CD4-positive, alpha-beta memory T cell (primary cell): ENCODE results near the gene GAREM1. TPM values are rescaled to one million over a fixed set of nuclear protein-coding genes. Genes with fewer than 3 reads are reported as not detected.

Source experiments
- CTCF ChIA-PET: fragments of 350-600 bp; sonication (Branson Sonifier 250); formaldehyde crosslinking; loops from one replicate; lab custom pipeline; 2021; ENCODE audit warnings: inconsistent platforms; ENCODE audit not compliant: partially characterized antibody; lab: Charles Lee
- POLR2A ChIA-PET: fragments of 350-600 bp; sonication (Branson Sonifier 250); formaldehyde crosslinking; loops from one replicate; lab custom pipeline; 2021; ENCODE audit not compliant: partially characterized antibody; lab: Charles Lee
- DNase-seq, 5 donors: peaks; one replicate each; pipeline versions ENCODE4 v3.0.0 to v3.0.0-alpha.2; 2020 to 2022; ENCODE audit warnings: mixed read lengths in 1 of 5
- H3K27ac ChIP-seq: one replicate; pipeline ENCODE4 v1.7.0; 2013; ENCODE audit warnings: low read depth, low read length
- H3K27me3 ChIP-seq: 2 replicates; pipeline ENCODE4 v1.7.0; 2013; ENCODE audit warnings: mild to moderate bottlenecking, low read length, moderate library complexity; ENCODE audit not compliant: insufficient read depth
- H3K36me3 ChIP-seq: 2 replicates; pipeline ENCODE4 v1.7.0; 2013; ENCODE audit warnings: mild to moderate bottlenecking, low read length, moderate library complexity; ENCODE audit not compliant: insufficient read depth
- H3K4me1 ChIP-seq: 2 replicates; pipeline ENCODE4 v1.7.0; 2013; ENCODE audit warnings: mild to moderate bottlenecking, low read length, moderate library complexity; ENCODE audit not compliant: insufficient read depth
- H3K4me3 ChIP-seq, 2 donors: one replicate each; pipeline ENCODE4 v1.7.0; 2013; ENCODE audit warnings: low read length in 2 of 2, mild to moderate bottlenecking in 1 of 2
- H3K9me3 ChIP-seq, 2 donors: one replicate each; pipeline ENCODE4 v1.7.0; 2013; ENCODE audit warnings: low read length in 2 of 2, control low read depth in 1 of 2; ENCODE audit not compliant: control insufficient read depth in 1 of 2
- H3K27ac Mint-ChIP-seq, 7 donors: one replicate each; pipeline ENCODE4 v1.8.0; 2020 to 2021; ENCODE audit warnings: mixed read lengths in 7 of 7, mild to moderate bottlenecking in 6 of 7, inconsistent platforms in 3 of 7, moderate library complexity in 3 of 7
- H3K27me3 Mint-ChIP-seq, 2 donors: one replicate each; pipeline ENCODE4 v1.8.0; 2020 to 2021; ENCODE audit warnings: mixed read lengths in 2 of 2
- H3K36me3 Mint-ChIP-seq, 2 donors: one replicate each; pipeline ENCODE4 v1.8.0; 2020 to 2021; ENCODE audit warnings: mixed read lengths in 2 of 2, inconsistent platforms in 1 of 2, mild to moderate bottlenecking in 1 of 2
- H3K4me1 Mint-ChIP-seq, 4 donors: one replicate each; pipeline ENCODE4 v1.8.0; 2020 to 2021; ENCODE audit warnings: mixed read lengths in 4 of 4, mild to moderate bottlenecking in 1 of 4
- H3K4me3 Mint-ChIP-seq, 8 donors: one replicate each; pipeline ENCODE4 v1.8.0; 2020 to 2021; ENCODE audit warnings: mixed read lengths in 8 of 8, mild to moderate bottlenecking in 7 of 8, moderate library complexity in 6 of 8, inconsistent platforms in 3 of 8
- H3K9me3 Mint-ChIP-seq, 8 donors: one replicate each; pipeline ENCODE4 v1.8.0; 2020 to 2021; ENCODE audit warnings: mixed read lengths in 8 of 8, mild to moderate bottlenecking in 5 of 8, inconsistent platforms in 3 of 8, moderate library complexity in 1 of 8
- intact Hi-C: fragments of 100-400 bp; cut with micrococcal nuclease; formaldehyde crosslinking; loops from one replicate; pipeline ENCODE4 v1.15.1; 2023
- polyA plus RNA-seq, 2 donors: library from polyadenylated mRNA; unstranded; fragments of 300-500 nt; fragmentation: Illumina TruSeq; gene quantifications; one replicate each; pipeline ENCODE4 v1.2.3, GENCODE V29; 2021
- total RNA-seq, 2 experiments: library from RNA; stranded (reverse); gene quantifications; one replicate each; pipeline ENCODE4 v1.2.3, GENCODE V29; 2021

The GAREM1 gene
- total and polyA plus RNA-seq, 4 experiments from 2014 or later: 0.28 to 1.1 (median 0.52) TPM; not detected in 1

DNA sequence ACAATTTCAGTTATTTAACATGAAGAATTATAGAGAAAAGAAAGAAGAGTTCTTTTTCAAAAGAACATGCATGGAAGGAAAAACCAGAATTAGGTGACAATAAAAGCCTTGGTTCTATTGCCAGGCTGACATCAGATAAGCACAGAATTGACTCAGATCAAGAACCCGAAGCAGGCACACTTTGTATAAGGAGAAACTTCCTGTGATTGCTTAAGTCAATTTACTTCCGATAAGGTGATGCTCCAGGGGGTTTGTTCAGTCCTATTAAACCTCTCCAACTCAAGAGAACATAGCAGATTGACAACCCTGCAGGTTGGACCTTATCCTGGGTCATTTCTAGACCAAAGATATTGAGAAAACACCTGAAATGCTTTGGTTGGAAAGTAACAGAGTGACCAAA is 31.4 kb downstream of the GAREM1 start:
- no peak overlapping the region for H3K27ac Mint-ChIP-seq
- no peak overlapping the region for H3K4me3 Mint-ChIP-seq
- ChIA-PET POLR2A (no interaction called here), CTCF (interaction anchor here (1.5 kb wide), 1 partner anchor 111 kb away, joined by 3 read pairs; no protein-coding TSS in a partner anchor)
- intact Hi-C loops: no loop called here
- Histone ChIP-seq H3K9me3 (no peaks in the 10 kb centered on the region), H3K27ac (no peak overlapping the region), H3K4me1 (no peaks in the 10 kb centered on the region), H3K36me3 (no peaks in the 10 kb centered on the region), H3K4me3 (no peak overlapping the region), H3K27me3 (no peaks in the 10 kb centered on the region)
- H3K36me3 Mint-ChIP-seq: no peaks in the 10 kb centered on the region
- H3K4me1 Mint-ChIP-seq: no peaks in the 10 kb centered on the region
- H3K9me3 Mint-ChIP-seq: peaks cover 0 to 5% (median 0%) of the 10 kb centered on the region in 8 donors
- DNase-seq: no peak
- peaks cover 0 to 7% of the 10 kb centered on the region in 2 donors for H3K27me3 Mint-ChIP-seq

- peaks cover 0 to 5% (median under 1%) of the 10 kb centered on the region in 8 donors for H3K9me3 Mint-ChIP-seq
- H3K27ac Mint-ChIP-seq: no peak overlapping the region
- CTCF ChIA-PET: no interaction called here
- no peaks in the 10 kb centered on the region for H3K4me1 ChIP-seq
- DNase-seq: no peak
- POLR2A ChIA-PET: no interaction called here
- H3K9me3 ChIP-seq: no peaks in the 10 kb centered on the region
- intact Hi-C loops: no loop called here
- no peak overlapping the region for H3K4me3 Mint-ChIP-seq
- H3K27ac ChIP-seq: no peak overlapping the region
- no peaks in the 10 kb centered on the region for H3K36me3 Mint-ChIP-seq
- H3K27me3 Mint-ChIP-seq: peaks cover 0 to 7% of the 10 kb centered on the region in 2 donors
- H3K27me3 ChIP-seq: no peaks in the 10 kb centered on the region
- H3K4me1 Mint-ChIP-seq: no peaks in the 10 kb centered on the region
- no peak overlapping the region for H3K4me3 ChIP-seq
- no peaks in the 10 kb centered on the region for H3K36me3 ChIP-seq
These were observed 32.5 kb downstream of the GAREM1 start for GRCh38 chr18:32438173-32438572.

DNA sequence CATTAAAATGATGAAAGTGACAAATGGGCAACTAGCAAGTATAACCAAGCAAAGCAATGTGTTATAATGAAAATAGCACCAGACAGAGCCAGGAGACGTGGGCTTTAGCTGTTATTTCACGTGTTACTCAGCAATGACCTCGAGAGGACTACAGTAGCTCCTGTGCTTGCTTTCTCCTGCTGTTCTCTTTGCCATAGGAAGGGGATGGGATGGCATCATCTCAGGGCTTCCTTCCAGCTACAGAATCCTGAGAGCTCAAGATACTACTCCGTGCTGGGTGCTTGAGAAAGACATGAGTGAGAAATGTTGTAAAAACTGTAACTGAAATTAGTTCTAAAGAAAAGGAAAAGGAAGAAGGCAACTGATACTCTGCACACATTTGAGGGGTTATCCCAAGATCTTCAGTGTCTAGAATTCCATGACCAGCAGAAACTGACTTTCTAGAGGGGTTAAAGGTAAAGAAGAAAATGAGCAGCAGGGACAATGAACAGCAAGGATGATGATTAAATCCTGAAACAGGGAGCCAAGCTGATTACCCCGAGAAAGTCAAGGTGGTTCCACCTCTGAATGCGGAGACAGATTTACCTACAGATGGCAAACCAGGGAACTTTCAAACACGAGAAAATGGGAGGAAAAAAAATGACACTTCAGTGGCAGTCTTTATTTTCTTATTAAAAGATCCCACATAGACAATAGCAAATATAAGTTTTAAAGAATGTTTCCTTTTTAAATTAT is 33.4 kb downstream of the GAREM1 start:
- no peak for DNase-seq
- H3K9me3 ChIP-seq: no peaks in the 10 kb centered on the region
- CTCF ChIA-PET: no interaction called here
- H3K9me3 Mint-ChIP-seq: peaks cover 0 to 12% (median 7%) of the 10 kb centered on the region in 8 donors
- no peaks in the 10 kb centered on the region for H3K36me3 Mint-ChIP-seq
- H3K4me3 Mint-ChIP-seq: no peak overlapping the region
- H3K4me1 ChIP-seq: no peaks in the 10 kb centered on the region
- no peaks in the 10 kb centered on the region for H3K36me3 ChIP-seq
- H3K4me1 Mint-ChIP-seq: no peaks in the 10 kb centered on the region
- intact Hi-C loops: no loop called here
- no peak overlapping the region for H3K27ac Mint-ChIP-seq
- no peak overlapping the region for H3K4me3 ChIP-seq
- peaks cover 0 to 11% of the 10 kb centered on the region in 2 donors for H3K27me3 Mint-ChIP-seq
- POLR2A ChIA-PET: no interaction called here
- H3K27me3 ChIP-seq: no peaks in the 10 kb centered on the region
- H3K27ac ChIP-seq: no peak overlapping the region

DNA sequence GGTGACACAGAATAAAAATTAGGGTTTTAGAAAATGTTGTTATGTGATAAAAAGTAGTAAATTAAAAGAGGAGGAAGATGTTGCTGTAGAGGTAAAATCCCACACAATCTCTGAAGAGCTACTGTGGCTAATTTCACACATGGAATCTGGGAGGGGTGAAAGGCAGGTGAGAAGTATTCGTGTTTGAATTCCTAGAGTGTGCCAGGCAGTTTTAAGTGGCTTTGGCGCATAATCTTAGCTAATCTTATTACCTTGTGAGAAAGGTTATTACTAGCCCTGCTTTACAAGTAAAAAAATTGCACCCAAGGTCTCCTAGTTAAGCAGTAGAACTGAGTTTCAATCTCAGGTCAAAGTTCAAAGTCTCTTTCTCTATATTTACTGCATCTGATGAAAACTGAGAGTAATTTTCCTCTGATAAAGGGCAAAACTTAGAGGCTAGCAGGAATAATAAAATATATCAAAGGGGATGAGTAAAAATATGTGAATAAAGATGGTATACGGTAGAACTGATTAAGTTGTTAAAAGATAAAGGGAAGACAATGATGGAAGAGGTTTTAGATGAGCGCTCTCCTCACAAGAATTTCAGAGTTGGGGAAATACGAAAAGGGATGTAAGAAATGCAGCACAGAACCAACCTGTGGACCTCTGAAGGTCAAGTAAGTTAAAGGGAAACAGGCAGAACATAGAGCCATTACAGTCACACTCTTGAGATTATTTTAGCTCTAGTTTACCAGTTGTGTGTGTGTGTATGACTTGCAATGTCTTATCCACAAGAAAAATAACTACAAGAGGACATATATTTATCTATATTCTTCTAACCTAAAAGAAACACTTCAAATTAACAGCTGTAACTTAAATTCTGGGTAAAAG is 34.8 kb downstream of the GAREM1 start:
- peaks cover 0 to 11% of the 10 kb centered on the region in 2 donors for H3K27me3 Mint-ChIP-seq
- Histone ChIP-seq H3K36me3 (no peaks in the 10 kb centered on the region), H3K27ac (no peak overlapping the region), H3K4me1 (no peaks in the 10 kb centered on the region), H3K27me3 (no peaks in the 10 kb centered on the region), H3K9me3 (no peaks in the 10 kb centered on the region), H3K4me3 (no peak overlapping the region)
- DNase-seq: no peak
- POLR2A ChIA-PET: interaction anchor here (0.5 kb wide), 1 partner anchor 28 kb away, joined by 3 read pairs; no protein-coding TSS in a partner anchor
- H3K4me3 Mint-ChIP-seq: no peak overlapping the region
- no peaks in the 10 kb centered on the region for H3K4me1 Mint-ChIP-seq
- intact Hi-C loops: no loop called here
- peaks cover 0 to 22% (median 17%) of the 10 kb centered on the region in 8 donors for H3K9me3 Mint-ChIP-seq
- H3K36me3 Mint-ChIP-seq: peaks cover 0 to 2% of the 10 kb centered on the region in 2 donors
- no peak overlapping the region for H3K27ac Mint-ChIP-seq
- CTCF ChIA-PET: no interaction called here

- peaks cover 0 to 41% (median 27%) of the 10 kb centered on the region in 8 donors for H3K9me3 Mint-ChIP-seq
- peaks cover 3 to 10% of the 10 kb centered on the region in 2 donors for H3K27me3 Mint-ChIP-seq
- H3K4me3 ChIP-seq: no peak overlapping the region
- DNase-seq: no peak
- no peak overlapping the region for H3K27ac Mint-ChIP-seq
- no peaks in the 10 kb centered on the region for H3K36me3 ChIP-seq
- no peaks in the 10 kb centered on the region for H3K4me1 Mint-ChIP-seq
- no peaks in the 10 kb centered on the region for H3K4me1 ChIP-seq
- intact Hi-C loops: no loop called here
- H3K9me3 ChIP-seq: no peaks in the 10 kb centered on the region
- no peak overlapping the region for H3K27ac ChIP-seq
- POLR2A ChIA-PET: no interaction called here
- H3K4me3 Mint-ChIP-seq: no peak overlapping the region
- H3K27me3 ChIP-seq: no peaks in the 10 kb centered on the region
- CTCF ChIA-PET: no interaction called here
- peaks cover 0 to 4% of the 10 kb centered on the region in 2 donors for H3K36me3 Mint-ChIP-seq
These were observed 38.9 kb downstream of the GAREM1 start for GRCh38 chr18:32431753-32432152.

DNA sequence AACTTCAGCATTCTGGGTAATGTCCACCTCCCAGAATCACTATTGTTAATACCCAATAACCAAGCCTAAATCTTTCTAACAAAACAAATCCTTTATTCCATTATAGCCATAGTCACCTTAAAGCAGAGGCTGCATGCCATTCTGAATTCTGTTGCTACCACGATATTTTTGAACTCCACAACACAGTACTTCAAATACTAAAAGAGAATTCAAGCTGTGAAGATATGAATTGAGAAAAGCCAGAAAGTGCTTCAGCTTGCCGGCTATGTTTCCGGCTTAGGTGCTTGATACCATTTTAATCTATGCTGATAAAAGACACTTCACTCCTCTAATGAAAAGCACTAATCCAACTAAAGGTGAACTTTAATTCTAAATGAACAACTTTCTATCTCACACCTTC is 41.3 kb downstream of the GAREM1 start:
- POLR2A ChIA-PET: no interaction called here
- Mint-ChIP-seq H3K4me3 (no peak overlapping the region), H3K9me3 (peaks cover 0 to 41% (median 27%) of the 10 kb centered on the region in 8 donors), H3K27me3 (peaks cover 3 to 10% of the 10 kb centered on the region in 2 donors), H3K27ac (no peak overlapping the region), H3K36me3 (peaks cover 0 to 4% of the 10 kb centered on the region in 2 donors), H3K4me1 (no peaks in the 10 kb centered on the region)
- no peak for DNase-seq
- Histone ChIP-seq H3K27me3 (no peaks in the 10 kb centered on the region), H3K36me3 (no peaks in the 10 kb centered on the region), H3K4me1 (no peaks in the 10 kb centered on the region), H3K9me3 (no peaks in the 10 kb centered on the region), H3K4me3 (no peak overlapping the region), H3K27ac (no peak overlapping the region)
- intact Hi-C loops: no loop called here
- CTCF ChIA-PET: no interaction called here
